Mesodermal cell (in vitro differentiated cells): ENCODE measurements around the gene QSOX1.
"Not testable (repeated sequence)": the region's sequence is repeated elsewhere in the genome, so short reads cannot be mapped to it uniquely, and the experiment has no call there.

Source experiments
- H3K27ac ChIP-seq: 2 replicates; pipeline ENCODE4 v1.7.0; 2013; ENCODE audit warnings: mild to moderate bottlenecking, low read depth, low read length, moderate library complexity; ENCODE audit not compliant: severe bottlenecking
- H3K36me3 ChIP-seq: 2 replicates; pipeline ENCODE4 v1.7.1; 2013; ENCODE audit warnings: mild to moderate bottlenecking, low read length, moderate library complexity; ENCODE audit not compliant: control insufficient read depth, insufficient read depth
- H3K4me1 ChIP-seq: one replicate; pipeline ENCODE4 v1.7.1; 2013; ENCODE audit warnings: mild to moderate bottlenecking, low read length; ENCODE audit not compliant: insufficient read depth, control insufficient read depth, poor library complexity, severe bottlenecking
- H3K4me3 ChIP-seq: 2 replicates; pipeline ENCODE4 v1.7.0; 2013; ENCODE audit warnings: low read length, control low read depth, mild to moderate bottlenecking; ENCODE audit not compliant: insufficient read depth, poor library complexity, severe bottlenecking; ENCODE audit errors: extremely low read depth
- H3K9me3 ChIP-seq: 2 replicates; pipeline ENCODE4 v1.7.1; 2013; ENCODE audit warnings: mild to moderate bottlenecking, low read length, moderate library complexity; ENCODE audit not compliant: control insufficient read depth
- WGBS, 2 experiments: methylation state at CpG; one replicate each; pipeline ENCODE4 v1.1.5; 2013; ENCODE audit warnings: missing lambda C conversion rate in 2 of 2; ENCODE audit not compliant: insufficient coverage in 2 of 2; 5-methylcytosine and 5-hydroxymethylcytosine counted together

The QSOX1 gene

GRCh38 chr1:180133193-180133592 is 21.5 kb upstream of the QSOX1 start:
- H3K9me3 ChIP-seq: no peaks in the 10 kb centered on the region
- WGBS, 2 experiments: 86 to 100% methylated on average over 1 of the region's 1 CpG
- H3K36me3 ChIP-seq: no peaks in the 10 kb centered on the region
- no peaks in the 10 kb centered on the region for H3K4me1 ChIP-seq
- no peak overlapping the region for H3K27ac ChIP-seq
- no peak overlapping the region for H3K4me3 ChIP-seq

GRCh38 chr1:180133688-180134087 is 21.0 kb upstream of the QSOX1 start:
- H3K36me3 ChIP-seq, H3K27ac ChIP-seq, H3K4me1 ChIP-seq, H3K9me3 ChIP-seq, H3K4me3 ChIP-seq: not testable (repeated sequence)
- 76 to 86% methylated on average over 8 of the region's 9 CpGs for WGBS, 2 experiments

DNA sequence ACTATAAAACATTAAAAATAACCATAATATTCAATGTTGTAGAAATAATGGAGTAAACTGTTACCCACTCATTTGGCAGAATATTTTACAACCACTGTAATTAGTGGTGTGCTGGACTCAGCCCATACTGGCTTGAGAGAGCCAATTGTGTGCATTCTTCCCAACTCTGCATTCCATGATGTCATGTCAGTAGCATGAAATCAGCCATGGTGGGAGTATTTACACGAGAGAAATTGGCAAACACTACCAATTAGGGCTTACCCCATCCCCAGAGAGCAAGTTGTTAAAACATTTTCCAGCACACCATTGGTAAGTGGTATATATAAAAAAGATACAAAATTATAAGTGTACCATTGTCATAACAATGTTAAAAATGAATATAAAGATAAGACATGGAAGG is 19.1 kb upstream of the QSOX1 start:
- Histone ChIP-seq H3K4me3 (no peak overlapping the region), H3K9me3 (no peaks in the 10 kb centered on the region), H3K36me3 (no peaks in the 10 kb centered on the region), H3K4me1 (no peaks in the 10 kb centered on the region), H3K27ac (no peak overlapping the region)
- WGBS, 2 experiments: no CpG with 5 or more reads among the region's 1 CpG

GRCh38 chr1:180136331-180136967 is 18.2 kb upstream of the QSOX1 start:
- 93 to 100% methylated on average over 2 of the region's 4 CpGs for WGBS, 2 experiments
- no peak overlapping the region for H3K27ac ChIP-seq
- H3K4me3 ChIP-seq: no peak overlapping the region
- no peaks in the 10 kb centered on the region for H3K4me1 ChIP-seq
- H3K9me3 ChIP-seq: no peaks in the 10 kb centered on the region
- H3K36me3 ChIP-seq: no peaks in the 10 kb centered on the region

- no peaks in the 10 kb centered on the region for H3K36me3 ChIP-seq
- H3K4me3 ChIP-seq: no peak overlapping the region
- H3K27ac ChIP-seq: no peak overlapping the region
- H3K4me1 ChIP-seq: no peaks in the 10 kb centered on the region
- H3K9me3 ChIP-seq: no peaks in the 10 kb centered on the region
Observed at GRCh38 chr1:180136968-180137356, 17.7 kb upstream of the QSOX1 start.

DNA sequence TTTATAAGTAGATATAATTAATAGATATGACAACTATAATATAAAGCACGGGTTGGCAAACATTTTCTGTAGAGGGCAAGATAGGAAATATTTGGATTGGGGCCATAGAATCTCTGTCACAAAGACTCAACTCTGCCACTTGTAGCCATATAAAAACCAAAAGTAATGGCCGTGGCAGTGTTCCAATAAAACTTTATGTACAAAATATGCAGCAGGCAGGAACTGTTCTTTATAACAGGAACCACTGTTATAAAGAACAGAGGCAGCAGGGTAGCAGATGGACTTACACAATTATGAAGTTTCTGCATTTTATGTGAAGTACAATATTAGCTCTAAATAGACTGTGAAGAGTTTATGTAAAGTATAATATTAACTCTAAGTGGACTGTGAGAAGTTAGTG is 16.9 kb upstream of the QSOX1 start:
- Histone ChIP-seq H3K9me3 (no peaks in the 10 kb centered on the region), H3K36me3 (no peaks in the 10 kb centered on the region), H3K4me3 (no peak overlapping the region), H3K4me1 (no peaks in the 10 kb centered on the region), H3K27ac (no peak overlapping the region)
- WGBS, 2 experiments: 100% methylated on average over 1 of the region's 2 CpGs; no CpG with 5 or more reads in 1 of the 2 experiments

DNA sequence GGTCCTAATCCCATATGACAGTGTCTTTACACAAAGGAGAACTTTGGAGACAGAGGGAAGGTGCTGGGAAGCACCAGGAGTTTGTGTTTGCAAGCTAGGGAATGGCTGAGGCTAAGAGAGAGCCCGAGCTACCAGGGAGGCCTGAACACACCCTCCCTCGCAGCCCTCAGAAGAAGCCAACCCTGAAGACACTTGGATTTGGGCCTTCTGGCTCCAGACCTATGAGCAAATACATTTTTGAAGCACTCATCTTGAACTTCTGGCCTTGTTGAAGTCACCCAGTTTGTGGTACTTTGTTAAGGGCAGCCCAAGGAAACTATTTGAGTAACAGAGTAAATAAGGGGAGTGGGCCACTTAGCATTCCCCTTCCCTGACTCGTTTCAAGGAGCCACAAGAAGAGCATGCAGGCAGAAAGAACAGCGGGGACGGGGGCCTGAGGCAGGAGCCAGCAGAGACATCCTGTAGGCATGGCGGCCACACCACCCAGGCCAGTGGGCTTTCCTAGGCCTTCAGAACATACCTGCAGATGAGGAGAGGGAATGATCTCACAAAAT is 13.2 kb upstream of the QSOX1 start:
- no peaks in the 10 kb centered on the region for H3K9me3 ChIP-seq
- no peak overlapping the region for H3K4me3 ChIP-seq
- H3K27ac ChIP-seq: no peak overlapping the region
- no peaks in the 10 kb centered on the region for H3K4me1 ChIP-seq
- no peaks in the 10 kb centered on the region for H3K36me3 ChIP-seq
- 81 to 94% methylated on average over 3 to 4 of the region's 6 CpGs for WGBS, 2 experiments

DNA sequence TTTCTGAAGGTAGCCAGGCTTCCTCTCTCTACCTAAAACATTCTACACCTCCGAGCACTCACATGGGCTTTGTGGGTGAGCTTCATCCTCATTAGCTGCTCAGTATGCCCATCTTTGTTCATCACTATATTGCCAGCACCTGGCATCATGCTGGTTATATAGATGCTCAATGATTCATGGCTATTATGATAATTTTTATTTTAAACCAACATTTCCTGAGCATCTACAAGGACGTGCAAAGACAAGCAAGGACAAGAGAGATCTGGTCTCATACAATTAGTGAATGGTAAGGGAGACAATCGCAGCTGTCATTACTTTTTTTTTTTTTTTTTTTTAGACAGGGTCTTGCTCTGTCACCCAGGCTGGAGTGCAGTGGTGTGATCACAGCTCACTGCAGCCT is 11.3 kb upstream of the QSOX1 start:
- H3K9me3 ChIP-seq: no peaks in the 10 kb centered on the region
- no peaks in the 10 kb centered on the region for H3K4me1 ChIP-seq
- no peaks in the 10 kb centered on the region for H3K36me3 ChIP-seq
- 87% methylated on average over 2 of the region's 3 CpGs; no CpG with 5 or more reads in 1 of the 2 experiments for WGBS, 2 experiments
- H3K27ac ChIP-seq: no peak overlapping the region
- no peak overlapping the region for H3K4me3 ChIP-seq

DNA sequence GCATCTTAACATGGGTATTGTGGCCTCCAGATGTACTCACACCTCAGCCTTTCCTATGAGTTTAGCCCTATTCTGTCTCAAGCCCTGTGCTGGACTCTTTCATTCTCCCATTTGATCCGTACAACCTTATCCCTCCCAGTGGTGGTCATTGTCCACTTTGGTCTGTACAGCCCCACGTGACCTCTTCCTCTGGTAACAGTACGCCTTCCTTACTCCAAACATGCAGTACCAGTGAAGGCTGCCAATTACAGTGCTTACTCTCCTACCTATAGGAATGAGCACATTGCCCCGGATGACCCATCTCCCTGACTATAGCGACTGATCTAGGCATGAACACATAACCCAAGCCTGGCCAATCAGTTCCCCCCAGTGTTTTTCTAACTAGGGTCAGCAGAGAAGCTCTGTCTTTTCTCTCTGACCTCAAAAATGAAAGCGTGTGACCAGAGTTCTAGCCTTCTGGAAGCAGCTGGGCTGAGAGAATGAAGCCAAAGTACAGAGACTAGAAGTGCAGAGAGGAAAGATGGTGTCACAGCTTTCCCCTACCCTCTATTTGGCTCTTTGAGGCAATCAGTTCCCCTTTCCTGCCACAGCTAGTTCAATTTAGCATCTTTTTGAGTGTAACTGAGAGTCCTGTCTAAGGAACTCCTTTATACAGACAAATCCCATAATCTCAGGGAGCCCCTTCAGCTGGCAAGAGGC is 9.9 kb upstream of the QSOX1 start:
- no peak overlapping the region for H3K27ac ChIP-seq

DNA sequence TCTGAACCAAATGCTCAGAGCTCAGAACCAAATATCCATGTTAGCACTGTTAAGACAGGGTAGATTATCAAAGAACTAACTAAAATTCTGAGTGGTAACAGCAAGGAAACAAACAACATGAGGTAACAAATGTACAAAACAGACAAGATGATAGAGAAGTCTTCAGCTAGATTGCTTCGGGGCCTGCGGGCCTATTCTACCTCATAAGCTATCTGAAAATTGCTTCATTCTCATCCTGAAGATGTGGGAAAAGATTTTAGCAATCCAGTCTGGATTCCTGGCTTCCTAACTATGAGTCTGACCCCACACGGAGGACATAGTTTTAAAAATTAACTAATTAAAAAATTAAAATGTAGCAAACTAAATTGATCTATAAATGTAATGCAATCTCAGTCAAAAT is 9.2 kb upstream of the QSOX1 start:
- no CpG with 5 or more reads among the region's 3 CpGs for WGBS, 2 experiments

More for the DNA sequence above, 9.9 kb upstream of the QSOX1 start:
- no peaks in the 10 kb centered on the region for H3K4me1 ChIP-seq
- 76 to 80% methylated on average over 4 to 5 of the region's 6 CpGs for WGBS, 2 experiments
- no peak overlapping the region for H3K4me3 ChIP-seq
- H3K36me3 ChIP-seq: no peaks in the 10 kb centered on the region
- no peaks in the 10 kb centered on the region for H3K9me3 ChIP-seq

GRCh38 chr1:180150982-180151381 is 3.7 kb upstream of the QSOX1 start:
- H3K4me1 ChIP-seq: peaks cover 5% of the 10 kb centered on the region
- WGBS, 2 experiments: 80% methylated on average over 1 of the region's 1 CpG; no CpG with 5 or more reads in 1 of the 2 experiments

More for the DNA sequence above, 9.2 kb upstream of the QSOX1 start:
- Histone ChIP-seq H3K4me1 (no peaks in the 10 kb centered on the region), H3K27ac (no peak overlapping the region), H3K9me3 (no peaks in the 10 kb centered on the region), H3K4me3 (no peak overlapping the region), H3K36me3 (no peaks in the 10 kb centered on the region)

More at GRCh38 chr1:180150982-180151381, 3.7 kb upstream of the QSOX1 start:
- Histone ChIP-seq H3K27ac (no peak overlapping the region), H3K36me3 (no peaks in the 10 kb centered on the region), H3K9me3 (no peaks in the 10 kb centered on the region), H3K4me3 (no peak overlapping the region)
